Motor neuron (in vitro differentiated cells): ENCODE results near the gene PREX1. TPM values are rescaled to one million over a fixed set of nuclear protein-coding genes. Genes with fewer than 3 reads are reported as not detected.

Experiments used
- ATAC-seq, 8 experiments: fragments of 200-7000 bp; cut with Tn5 transposase; replicated peaks in 6 of 8; 2 replicates each; pipeline ENCODE4 v1.8.0; 2021; ENCODE audit warnings: mild to moderate bottlenecking in 8 of 8, moderate library complexity in 8 of 8
- H3K27ac ChIP-seq, 2 donors: fragments of 250-450 bp; sonication (Bioruptor Pico); 2 replicates each; pipeline ENCODE4 v1.9.0; 2021; ENCODE audit warnings: antibody characterized with exemption in 2 of 2, mild to moderate bottlenecking in 2 of 2, moderate library complexity in 1 of 2
- H3K4me1 ChIP-seq, 2 donors: fragments of 250-450 bp; sonication (Bioruptor Pico); replicated peaks in 1 of 2; 2 replicates each; pipeline ENCODE4 v1.6.1; 2021; ENCODE audit warnings: antibody characterized with exemption in 2 of 2, mild to moderate bottlenecking in 2 of 2, moderate library complexity in 1 of 2
- H3K4me3 ChIP-seq, 5 donors: fragments of 250-450 bp; sonication (Bioruptor Pico); 2 replicates each; pipeline ENCODE4 v1.9.0; 2021; ENCODE audit warnings: antibody characterized with exemption in 5 of 5, mild to moderate bottlenecking in 5 of 5, moderate library complexity in 4 of 5
- WGBS, 10 experiments: fragments of 450-650 bp; shearing (Covaris generic); methylation state at CpG; one replicate each; pipeline ENCODE4 v1.0.0; 2022; 5-methylcytosine and 5-hydroxymethylcytosine counted together
- in situ Hi-C, 9 experiments: fragments of 400-800 bp; cut with MboI; loops; one replicate each; pipeline ENCODE4 v1.15.0; 2021; ENCODE audit warnings: low sequenced_read_pairs in 9 of 9, low pct_unique_long_range_greater_than_20kb in 2 of 9; ENCODE audit not compliant: unreplicated experiment in 9 of 9
- total RNA-seq, 8 experiments: library from RNA; unstranded; fragments of 300-600 nt; gene quantifications; 2 replicates each; pipeline versions ENCODE4 v1.2.3 to v1.2.4, GENCODE V29; 2022

PREX1 gene
- total RNA-seq, 8 experiments from 2014 or later, result 10.1 to 54.9 (median 27.0) TPM

- no peak for ATAC-seq
- 80 to 100% (median 86%) methylated on average over 1 to 2 of the region's 4 CpGs; no CpG with 5 or more reads in 5 of the 10 experiments for WGBS, 10 experiments
- H3K27ac ChIP-seq, result no peak overlapping the region
- H3K4me3 ChIP-seq, result no peak overlapping the region
- H3K4me1 ChIP-seq, result peaks cover 32 to 36% of the 10 kb centered on the region in 2 donors
- in situ Hi-C loops, result no loop called here
These were observed 27.6 kb downstream of the PREX1 start for GRCh38 chr20:48800177-48800576.

- ATAC-seq, result peak in 4 of 8 experiments; percentile 8 to 29 (median 15)
- peak overlapping the region in 1 of 2 donors; percentile 11 for H3K27ac ChIP-seq
- H3K4me3 ChIP-seq, result no peak overlapping the region
- 47 to 100% (median 68%) methylated on average over 2 to 8 of the region's 12 CpGs; no CpG with 5 or more reads in 2 of the 10 experiments for WGBS, 10 experiments
- in situ Hi-C loops, result no loop called here
- peaks cover 38 to 43% of the 10 kb centered on the region in 2 donors for H3K4me1 ChIP-seq
These were observed 28.3 kb downstream of the PREX1 start for GRCh38 chr20:48799328-48800105.

- 62 to 100% (median 75%) methylated on average over 1 to 9 of the region's 11 CpGs; no CpG with 5 or more reads in 3 of the 10 experiments for WGBS, 10 experiments
- no peak for ATAC-seq
- peaks cover 52 to 57% of the 10 kb centered on the region in 2 donors for H3K4me1 ChIP-seq
- H3K27ac ChIP-seq, result peak overlapping the region in 1 of 2 donors; percentile 18
- in situ Hi-C loops, result no loop called here
- H3K4me3 ChIP-seq, result no peak overlapping the region
These were observed 29.7 kb downstream of the PREX1 start for GRCh38 chr20:48797850-48798747.

GRCh38 chr20:48797275-48797825 is 30.4 kb downstream of the PREX1 start:
- Histone ChIP-seq H3K4me1 (peaks cover 52 to 58% of the 10 kb centered on the region in 2 donors), H3K4me3 (no peak overlapping the region), H3K27ac (peak overlapping the region; percentile 15 to 18)
- 0 to 100% (median 59%) methylated on average over 1 to 6 of the region's 15 CpGs; no CpG with 5 or more reads in 4 of the 10 experiments for WGBS, 10 experiments
- peak in 4 of 8 experiments; percentile 3 to 19 (median 10) for ATAC-seq
- in situ Hi-C loops, result no loop called here

- ATAC-seq, result no peak
- Histone ChIP-seq H3K4me1 (peaks cover 63 to 66% of the 10 kb centered on the region in 2 donors), H3K27ac (peak overlapping the region in 1 of 2 donors; percentile 94), H3K4me3 (no peak overlapping the region)
- 0 to 93% (median 57%) methylated on average over 1 to 3 of the region's 5 CpGs; no CpG with 5 or more reads in 1 of the 10 experiments for WGBS, 10 experiments
- in situ Hi-C loops, result no loop called here
These were observed 32.1 kb downstream of the PREX1 start for GRCh38 chr20:48795732-48796131.

- no peak for ATAC-seq
- 53 to 100% (median 83%) methylated on average over 1 to 5 of the region's 5 CpGs; no CpG with 5 or more reads in 1 of the 10 experiments for WGBS, 10 experiments
- Histone ChIP-seq H3K27ac (peak overlapping the region; percentile 83 to 94), H3K4me3 (no peak overlapping the region), H3K4me1 (peaks cover 71 to 73% of the 10 kb centered on the region in 2 donors)
- in situ Hi-C loops, result no loop called here
These were observed 32.9 kb downstream of the PREX1 start for GRCh38 chr20:48794816-48795457.

- peaks cover 67 to 68% of the 10 kb centered on the region in 2 donors for H3K4me1 ChIP-seq
- peak overlapping the region; percentile 83 to 94 for H3K27ac ChIP-seq
- H3K4me3 ChIP-seq, result no peak overlapping the region
- in situ Hi-C loops, result no loop called here
- ATAC-seq, result peak in 5 of 8 experiments; percentile 75 to 82 (median 77)
- WGBS, 10 experiments, result 20 to 83% (median 68%) methylated on average over 1 to 2 of the region's 5 CpGs; no CpG with 5 or more reads in 6 of the 10 experiments
These were observed 33.4 kb downstream of the PREX1 start for GRCh38 chr20:48794360-48794759.

- Histone ChIP-seq H3K27ac (peak overlapping the region; percentile 83 to 94), H3K4me3 (no peak overlapping the region), H3K4me1 (peaks cover 62% of the 10 kb centered on the region in 2 donors)
- no peak for ATAC-seq
- 0 to 83% (median 60%) methylated on average over 1 to 3 of the region's 3 CpGs; no CpG with 5 or more reads in 4 of the 10 experiments for WGBS, 10 experiments
- in situ Hi-C loops, result no loop called here
These were observed 34.0 kb downstream of the PREX1 start for GRCh38 chr20:48793776-48794175.

GRCh38 chr20:48791666-48792071 is 36.1 kb downstream of the PREX1 start:
- Histone ChIP-seq H3K4me3 (no peak overlapping the region), H3K27ac (no peak overlapping the region), H3K4me1 (peaks cover 65% of the 10 kb centered on the region in 2 donors)
- in situ Hi-C loops, result no loop called here
- no peak for ATAC-seq
- WGBS, 10 experiments, result 0 to 95% (median 38%) methylated on average over 1 to 5 of the region's 6 CpGs; no CpG with 5 or more reads in 4 of the 10 experiments

GRCh38 chr20:48791014-48791413 is 36.8 kb downstream of the PREX1 start:
- ATAC-seq, result peak; percentile 54 to 95 (median 79)
- H3K4me1 ChIP-seq, result peaks cover 67 to 72% of the 10 kb centered on the region in 2 donors
- in situ Hi-C loops, result no loop called here
- H3K27ac ChIP-seq, result peak overlapping the region in 1 of 2 donors; percentile 55
- H3K4me3 ChIP-seq, result no peak overlapping the region
- WGBS, 10 experiments, result 0 to 56% (median 31%) methylated on average over 1 to 8 of the region's 11 CpGs; no CpG with 5 or more reads in 4 of the 10 experiments

- ATAC-seq, result peak in 2 of 8 experiments; percentile 62 to 71
- in situ Hi-C loops, result no loop called here
- WGBS, 10 experiments, result 3 to 67% (median 38%) methylated on average over 1 to 4 of the region's 5 CpGs; no CpG with 5 or more reads in 1 of the 10 experiments
- Histone ChIP-seq H3K4me1 (peaks cover 67 to 72% of the 10 kb centered on the region in 2 donors), H3K27ac (peak overlapping the region; percentile 55 to 67), H3K4me3 (no peak overlapping the region)
These were observed 37.3 kb downstream of the PREX1 start for GRCh38 chr20:48790473-48791003.
